NB4 (cell line): ENCODE results near the gene ANKRD33.

Source experiments
- POLR2A ChIP-seq: IDR thresholded peaks from 2 replicates; pipeline ENCODE4 v1.6.1; 2011; ENCODE audit warnings: mild to moderate bottlenecking; ENCODE audit not compliant: insufficient read length; ENCODE audit errors: extremely low read depth
- TF ChIP-seq, protein P1 (sequence below): IDR thresholded peaks from one replicate; pipeline ENCODE4 v1.5.1; 2012; ENCODE audit warnings: low read depth, low read length

GRCh38 chr12:51907856-51908425 is 20.0 kb downstream of the ANKRD33 start:
- TF ChIP-seq, protein P1, sequence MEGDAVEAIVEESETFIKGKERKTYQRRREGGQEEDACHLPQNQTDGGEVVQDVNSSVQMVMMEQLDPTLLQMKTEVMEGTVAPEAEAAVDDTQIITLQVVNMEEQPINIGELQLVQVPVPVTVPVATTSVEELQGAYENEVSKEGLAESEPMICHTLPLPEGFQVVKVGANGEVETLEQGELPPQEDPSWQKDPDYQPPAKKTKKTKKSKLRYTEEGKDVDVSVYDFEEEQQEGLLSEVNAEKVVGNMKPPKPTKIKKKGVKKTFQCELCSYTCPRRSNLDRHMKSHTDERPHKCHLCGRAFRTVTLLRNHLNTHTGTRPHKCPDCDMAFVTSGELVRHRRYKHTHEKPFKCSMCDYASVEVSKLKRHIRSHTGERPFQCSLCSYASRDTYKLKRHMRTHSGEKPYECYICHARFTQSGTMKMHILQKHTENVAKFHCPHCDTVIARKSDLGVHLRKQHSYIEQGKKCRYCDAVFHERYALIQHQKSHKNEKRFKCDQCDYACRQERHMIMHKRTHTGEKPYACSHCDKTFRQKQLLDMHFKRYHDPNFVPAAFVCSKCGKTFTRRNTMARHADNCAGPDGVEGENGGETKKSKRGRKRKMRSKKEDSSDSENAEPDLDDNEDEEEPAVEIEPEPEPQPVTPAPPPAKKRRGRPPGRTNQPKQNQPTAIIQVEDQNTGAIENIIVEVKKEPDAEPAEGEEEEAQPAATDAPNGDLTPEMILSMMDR = no peak
- no peak for TF ChIP-seq POLR2A
